Endothelial cell (in vitro differentiated cells): ENCODE results near the gene SPPL2B. TPM values are rescaled to one million over a fixed set of nuclear protein-coding genes. Genes with fewer than 3 reads are reported as not detected.

Experiments
- DNase-seq: peaks from one replicate; pipeline ENCODE4 v3.0.0; 2021; ENCODE audit warnings: low spot score
- H3K27ac Mint-ChIP-seq: one replicate; pipeline ENCODE4 v1.8.0; 2021; ENCODE audit warnings: mixed read lengths, inconsistent platforms; ENCODE audit not compliant: unreplicated experiment
- H3K27me3 Mint-ChIP-seq: one replicate; pipeline ENCODE4 v1.8.0; 2021; ENCODE audit warnings: mild to moderate bottlenecking, moderate library complexity, mixed read lengths, inconsistent platforms; ENCODE audit not compliant: unreplicated experiment
- H3K36me3 Mint-ChIP-seq: one replicate; pipeline ENCODE4 v1.8.0; 2021; ENCODE audit warnings: mild to moderate bottlenecking, low read depth, mixed read lengths, inconsistent platforms; ENCODE audit not compliant: unreplicated experiment
- H3K4me1 Mint-ChIP-seq: one replicate; pipeline ENCODE4 v1.8.0; 2021; ENCODE audit warnings: mild to moderate bottlenecking, mixed read lengths, inconsistent platforms; ENCODE audit not compliant: unreplicated experiment
- H3K4me3 Mint-ChIP-seq: one replicate; pipeline ENCODE4 v1.8.0; 2021; ENCODE audit warnings: mild to moderate bottlenecking, mixed read lengths, inconsistent platforms; ENCODE audit not compliant: unreplicated experiment
- H3K9me3 Mint-ChIP-seq: one replicate; pipeline ENCODE4 v1.8.0; 2021; ENCODE audit warnings: mixed read lengths, inconsistent platforms; ENCODE audit not compliant: unreplicated experiment
- CTCF ChIP-seq: fragments of 200-600 bp; sonication (generic); IDR thresholded peaks from one replicate; pipeline ENCODE4 v1.5.0; 2021; ENCODE audit warnings: antibody characterized with exemption; ENCODE audit not compliant: unreplicated experiment
- total RNA-seq: library from RNA; stranded (reverse); fragmentation: NEBNext Ultra II Directional; extraction: Animal tissue kit (Norgen Biotek cat#: 25700); gene quantifications from one replicate; pipeline ENCODE4 v1.2.1, GENCODE V29; 2021; ENCODE audit not compliant: unreplicated experiment

SPPL2B gene
- total RNA-seq, 1 donor from 2014 or later = 75.2 TPM

- Mint-ChIP-seq H3K4me1 (peaks cover 18% of the 10 kb centered on the region), H3K9me3 (no peaks in the 10 kb centered on the region), H3K27me3 (peaks cover 20% of the 10 kb centered on the region), H3K27ac (peak overlapping the region; percentile 91), H3K36me3 (peaks cover 9% of the 10 kb centered on the region), H3K4me3 (peak overlapping the region; percentile 84)
- DNase-seq = no peak
- TF ChIP-seq CTCF = no peak
These were observed 1.7 kb upstream of the SPPL2B start for GRCh38 chr19:2326699-2327360.

- peak overlapping the region; percentile 99 for H3K4me3 Mint-ChIP-seq
- H3K9me3 Mint-ChIP-seq = no peaks in the 10 kb centered on the region
- H3K36me3 Mint-ChIP-seq = peaks cover 9% of the 10 kb centered on the region
- peaks cover 17% of the 10 kb centered on the region for H3K27me3 Mint-ChIP-seq
- no peak for TF ChIP-seq CTCF
- peaks cover 18% of the 10 kb centered on the region for H3K4me1 Mint-ChIP-seq
- H3K27ac Mint-ChIP-seq = peak overlapping the region; percentile 91
- no peak for DNase-seq
These were observed 597 bp upstream of the SPPL2B start for GRCh38 chr19:2327773-2328400.

GRCh38 chr19:2329149-2329478, 630 bp downstream of the SPPL2B start:
- Mint-ChIP-seq H3K36me3 (peaks cover 9% of the 10 kb centered on the region), H3K9me3 (no peaks in the 10 kb centered on the region), H3K4me3 (peak overlapping the region; percentile 94), H3K27me3 (peaks cover 14% of the 10 kb centered on the region), H3K27ac (peak overlapping the region; percentile 27), H3K4me1 (peaks cover 18% of the 10 kb centered on the region)
- DNase-seq = no peak
- TF ChIP-seq CTCF = no peak

GRCh38 chr19:2329501-2329916, 1.0 kb downstream of the SPPL2B start:
- Mint-ChIP-seq H3K9me3 (no peaks in the 10 kb centered on the region), H3K4me1 (peaks cover 18% of the 10 kb centered on the region)

More at GRCh38 chr19:2329501-2329916, 1.0 kb downstream of the SPPL2B start:
- TF ChIP-seq CTCF = no peak
- peak overlapping the region; percentile 94 for H3K4me3 Mint-ChIP-seq
- H3K27ac Mint-ChIP-seq = peak overlapping the region; percentile 27
- H3K27me3 Mint-ChIP-seq = peaks cover 14% of the 10 kb centered on the region
- DNase-seq = no peak
- H3K36me3 Mint-ChIP-seq = peaks cover 9% of the 10 kb centered on the region
